H1 (cell line): ENCODE measurements around the gene IL16. TPM values are rescaled to one million over a fixed set of nuclear protein-coding genes. Genes with fewer than 3 reads are reported as not detected.

Source experiments
- CHD7 ChIP-seq: fragments of 300-600 bp; sonication (generic); IDR thresholded peaks from 2 replicates; pipeline ENCODE4 v1.7.1; 2012; ENCODE audit warnings: low read length, moderate library complexity, mild to moderate bottlenecking, inconsistent platforms; ENCODE audit not compliant: insufficient replicate concordance
- CREB1 ChIP-seq: IDR thresholded peaks from 2 replicates; pipeline ENCODE4 v1.6.1; 2012; ENCODE audit warnings: inconsistent platforms
- EZH2 ChIP-seq: fragments of 200-600 bp; sonication (generic); IDR thresholded peaks from 2 replicates; pipeline ENCODE4 v1.7.1; 2012; ENCODE audit warnings: low read depth, mild to moderate bottlenecking, moderate library complexity, low read length, inconsistent platforms; ENCODE audit not compliant: severe bottlenecking
- RFX5 ChIP-seq: IDR thresholded peaks from 2 replicates; pipeline ENCODE4 v1.6.1; 2011; ENCODE audit warnings: low read depth, low read length, improper control_type of control experiment, borderline replicate concordance
- SP2 ChIP-seq: IDR thresholded peaks from 2 replicates; pipeline ENCODE4 v1.6.1; 2012; ENCODE audit warnings: mild to moderate bottlenecking, low read length, inconsistent platforms
- TCF12 ChIP-seq: IDR thresholded peaks from 2 replicates; pipeline ENCODE4 v1.6.1; 2011; ENCODE audit warnings: low read depth, mild to moderate bottlenecking, low read length
- polyA plus RNA-seq, 7 experiments: library from polyadenylated mRNA; depleted of rRNA in 3 of 7; stranded (reverse) in 5 of 7; unstranded in 2 of 7; fragments of >200 nt in 5 of 7; fragments of 200-250 nt in 2 of 7; gene quantifications; 1 replicate in 5 of 7; 2 replicates in 1 of 7; 4 replicates in 1 of 7; pipeline versions ENCODE4 v1.2.1 to v1.2.3, GENCODE V29; 2011 to 2013; ENCODE audit warnings: missing spikeins in 2 of 7, mixed read lengths in 2 of 7
- total RNA-seq: library from RNA; stranded (reverse); fragmentation: NEBNext Ultra II Directional; extraction: Animal tissue kit (Norgen Biotek cat#: 25700); gene quantifications from 2 replicates; pipeline ENCODE4 v1.2.1, GENCODE V29; 2021

The IL16 gene
- total and polyA plus RNA-seq, 2 of the 8 experiments (the other 6 are each of a cell fraction or from before 2014, with no cell fraction given) = 0.03 to 0.09 TPM

GRCh38 chr15:81338170-81339007 is 141.7 kb downstream of the IL16 start (continued):
- no peak for TF ChIP-seq CHD7
- TF ChIP-seq TCF12 = no peak
- TF ChIP-seq CREB1 = no peak
- no peak for TF ChIP-seq RFX5
- no peak for TF ChIP-seq SP2
- TF ChIP-seq EZH2 = no peak
